Neural crest cell (in vitro differentiated cells): ENCODE data around the gene BSN. TPM values are rescaled to one million over a fixed set of nuclear protein-coding genes. Genes with fewer than 3 reads are reported as not detected.
A peak's percentile ranks its signal among the peaks of the same experiment; 100 is the strongest.

Experiments
- DNase-seq: peaks from one replicate; pipeline ENCODE4 v3.0.0; 2021; ENCODE audit warnings: low read depth, mixed read lengths, low spot score
- H3K27ac Mint-ChIP-seq: one replicate; pipeline ENCODE4 v1.8.0; 2021; ENCODE audit warnings: mild to moderate bottlenecking, mixed read lengths; ENCODE audit not compliant: unreplicated experiment
- H3K27me3 Mint-ChIP-seq: 2 replicates; pipeline ENCODE4 v1.8.0; 2021; ENCODE audit warnings: low read depth, mild to moderate bottlenecking, mixed read lengths
- H3K36me3 Mint-ChIP-seq: 2 replicates; pipeline ENCODE4 v1.8.0; 2021; ENCODE audit warnings: low read depth, mild to moderate bottlenecking, mixed read lengths
- H3K4me1 Mint-ChIP-seq: 2 replicates; pipeline ENCODE4 v1.8.0; 2021; ENCODE audit warnings: mixed read lengths
- H3K4me3 Mint-ChIP-seq: one replicate; pipeline ENCODE4 v1.8.0; 2021; ENCODE audit warnings: mild to moderate bottlenecking, mixed read lengths
- H3K9me3 Mint-ChIP-seq: 2 replicates; pipeline ENCODE4 v1.8.0; 2021; ENCODE audit warnings: mixed read lengths
- CTCF ChIP-seq: fragments of 200-600 bp; sonication (generic); conservative IDR thresholded peaks from 2 replicates; pipeline ENCODE4 v1.5.0; 2021; ENCODE audit warnings: antibody characterized with exemption, mild to moderate bottlenecking
- total RNA-seq: library from RNA; stranded (reverse); gene quantifications from 2 replicates; pipeline ENCODE4 v1.2.1, GENCODE V29; 2021

The BSN gene
- total RNA-seq, 1 donor from 2014 or later = 6.5 TPM

GRCh38 chr3:49703956-49704355 lies 149.7 kb downstream of the BSN start:
- no peak for DNase-seq
- no peak for TF ChIP-seq CTCF
- H3K27me3 Mint-ChIP-seq = no peaks in the 10 kb centered on the region
- H3K4me1 Mint-ChIP-seq = no peaks in the 10 kb centered on the region
- no peaks in the 10 kb centered on the region for H3K9me3 Mint-ChIP-seq
- H3K36me3 Mint-ChIP-seq = no peaks in the 10 kb centered on the region
- peak overlapping the region; percentile 27 for H3K27ac Mint-ChIP-seq
- H3K4me3 Mint-ChIP-seq = no peak overlapping the region

GRCh38 chr3:49704629-49705028 lies 150.4 kb downstream of the BSN start:
- DNase-seq = no peak
- Mint-ChIP-seq H3K36me3 (no peaks in the 10 kb centered on the region), H3K27ac (no peak overlapping the region), H3K4me3 (no peak overlapping the region), H3K9me3 (no peaks in the 10 kb centered on the region), H3K27me3 (no peaks in the 10 kb centered on the region), H3K4me1 (no peaks in the 10 kb centered on the region)
- TF ChIP-seq CTCF = no peak

- Mint-ChIP-seq H3K27ac (no peak overlapping the region), H3K4me1 (no peaks in the 10 kb centered on the region), H3K4me3 (no peak overlapping the region), H3K36me3 (no peaks in the 10 kb centered on the region), H3K27me3 (no peaks in the 10 kb centered on the region), H3K9me3 (no peaks in the 10 kb centered on the region)
- DNase-seq = no peak
- no peak for TF ChIP-seq CTCF
Observed at GRCh38 chr3:49705390-49705960, 151.2 kb downstream of the BSN start.

- Mint-ChIP-seq H3K36me3 (no peaks in the 10 kb centered on the region), H3K4me1 (no peaks in the 10 kb centered on the region), H3K4me3 (no peak overlapping the region), H3K27me3 (peaks cover 2% of the 10 kb centered on the region), H3K9me3 (no peaks in the 10 kb centered on the region), H3K27ac (peak overlapping the region; percentile 62)
- no peak for DNase-seq
- TF ChIP-seq CTCF = no peak
Observed at GRCh38 chr3:49706456-49707112, 152.3 kb downstream of the BSN start.

- H3K27ac Mint-ChIP-seq = no peak overlapping the region
Observed at GRCh38 chr3:49707113-49707480, 152.8 kb downstream of the BSN start.

More at GRCh38 chr3:49707113-49707480, 152.8 kb downstream of the BSN start:
- Mint-ChIP-seq H3K27me3 (peaks cover 2% of the 10 kb centered on the region), H3K4me3 (no peak overlapping the region), H3K36me3 (no peaks in the 10 kb centered on the region), H3K4me1 (no peaks in the 10 kb centered on the region), H3K9me3 (no peaks in the 10 kb centered on the region)
- DNase-seq = no peak
- no peak for TF ChIP-seq CTCF
